H1 (cell line): Measurements from ENCODE around the gene CHST11. TPM values are rescaled to one million over a fixed set of nuclear protein-coding genes. Genes with fewer than 3 reads are reported as not detected.

Experiments
- CTCF ChIA-PET: fragments of 300-600 bp; sonication (Branson Sonifier 250); formaldehyde crosslinking; loops from one replicate; lab custom pipeline; 2021; ENCODE audit not compliant: partially characterized antibody; lab: Charles Lee
- POLR2A ChIA-PET: fragments of 300-600 bp; sonication (Branson Sonifier 250); formaldehyde crosslinking; loops from one replicate; lab custom pipeline; 2021; ENCODE audit warnings: inconsistent platforms; ENCODE audit not compliant: partially characterized antibody; lab: Charles Lee
- DNase-seq, 2 experiments: peaks; one replicate each; pipeline versions ENCODE4 v3.0.0 to v3.0.0-alpha.2; 2010 to 2022; ENCODE audit warnings: low spot score in 2 of 2, low read depth in 1 of 2, mixed read lengths in 1 of 2
- FAIRE-seq: peaks from 2 replicates; lab custom pipeline; 2011; peaks lifted over from hg19 to GRCh38; lab: Jason Lieb, UNC
- H2AFZ ChIP-seq: 2 replicates; pipeline ENCODE4 v1.8.1; 2012; ENCODE audit warnings: low read length, inconsistent platforms
- H2AK5ac ChIP-seq: 2 replicates; pipeline ENCODE4 v1.6.1; 2013; ENCODE audit warnings: low read depth, low read length
- H2BK120ac ChIP-seq: replicated peaks from 2 replicates; pipeline ENCODE3; 2013; ENCODE audit warnings: low read depth, low read length, inconsistent platforms
- H2BK12ac ChIP-seq: 2 replicates; pipeline ENCODE4 v1.6.1; 2013; ENCODE audit warnings: low read depth, low read length
- H2BK15ac ChIP-seq: 2 replicates; pipeline ENCODE4 v1.6.1; 2013; ENCODE audit warnings: low read length
- H2BK20ac ChIP-seq: 2 replicates; pipeline ENCODE4 v1.6.1; 2013; ENCODE audit warnings: low read length
- H2BK5ac ChIP-seq: 2 replicates; pipeline ENCODE4 v1.6.1; 2013; ENCODE audit warnings: low read depth, low read length
- H3K14ac ChIP-seq: 2 replicates; pipeline ENCODE4 v1.6.1; 2013; ENCODE audit warnings: inconsistent platforms; ENCODE audit not compliant: insufficient read length
- H3K18ac ChIP-seq: 2 replicates; pipeline ENCODE4 v1.6.1; 2013; ENCODE audit warnings: low read length; ENCODE audit errors: extremely low read depth
- H3K23ac ChIP-seq: 2 replicates; pipeline ENCODE4 v1.6.1; 2013; ENCODE audit warnings: inconsistent platforms; ENCODE audit not compliant: insufficient read length
- H3K23me2 ChIP-seq: 2 replicates; pipeline ENCODE4 v1.6.1; 2013; ENCODE audit warnings: low read depth, low read length
- H3K27ac ChIP-seq: 2 replicates; pipeline ENCODE4 v1.6.1; 2011; ENCODE audit warnings: low read depth, low read length, inconsistent platforms
- H3K27me3 ChIP-seq, 4 experiments: replicated peaks in 1 of 4; 1 replicate in 1 of 4; 2 replicates in 3 of 4; pipeline versions ENCODE4 v1.6.1 to v1.8.1; 2011 to 2013; ENCODE audit warnings: low read length in 3 of 4, mild to moderate bottlenecking in 3 of 4, inconsistent platforms in 2 of 4, mixed read lengths in 2 of 4, moderate library complexity in 1 of 4; ENCODE audit not compliant: control insufficient read depth in 3 of 4, insufficient read depth in 3 of 4; ENCODE audit errors: extremely low read depth in 1 of 4
- H3K36me3 ChIP-seq, 4 experiments: 2 replicates each; pipeline versions ENCODE4 v1.6.1 to v1.8.1; 2011 to 2013; ENCODE audit warnings: mild to moderate bottlenecking in 4 of 4, low read length in 3 of 4, moderate library complexity in 2 of 4, control low read depth in 1 of 4, inconsistent platforms in 1 of 4; ENCODE audit not compliant: insufficient read depth in 4 of 4, control insufficient read depth in 2 of 4
- H3K4ac ChIP-seq: replicated peaks from 2 replicates; pipeline ENCODE3; 2013; ENCODE audit warnings: low read length, low read depth, mixed read lengths, inconsistent platforms; ENCODE audit not compliant: insufficient read length
- H3K4me1 ChIP-seq, 4 experiments: replicated peaks in 1 of 4; 1 replicate in 1 of 4; 2 replicates in 3 of 4; pipeline versions ENCODE4 v1.6.1 to v1.8.1; 2011 to 2013; ENCODE audit warnings: low read length in 3 of 4, inconsistent platforms in 2 of 4, mixed read lengths in 1 of 4; ENCODE audit not compliant: insufficient read depth in 4 of 4, control insufficient read depth in 3 of 4
- H3K4me2 ChIP-seq, 2 experiments: 2 replicates each; pipeline versions ENCODE4 v1.6.1 to v1.8.1; 2011 to 2013; ENCODE audit warnings: low read depth in 2 of 2, low read length in 2 of 2, control low read depth in 1 of 2, inconsistent platforms in 1 of 2, mild to moderate bottlenecking in 1 of 2; ENCODE audit not compliant: insufficient read depth in 1 of 2
- H3K4me3 ChIP-seq, 4 experiments: fragments of 200-600, 300-600 bp in 1 of 4; sonication (generic), shearing (Covaris generic), sonication (Bioruptor Twin) in 1 of 4; 2 replicates each; pipeline versions ENCODE4 v1.5.1 to v1.8.1; 2011 to 2016; ENCODE audit warnings: low read length in 4 of 4, low read depth in 3 of 4, control low read depth in 2 of 4, inconsistent platforms in 2 of 4, mild to moderate bottlenecking in 2 of 4, mixed read lengths in 1 of 4, moderate library complexity in 1 of 4; ENCODE audit not compliant: insufficient read depth in 2 of 4; ENCODE audit errors: extremely low read depth in 1 of 4
- H3K56ac ChIP-seq: replicated peaks from 2 replicates; pipeline ENCODE3; 2013; ENCODE audit warnings: low read depth, mild to moderate bottlenecking, mixed read lengths, low read length, inconsistent platforms; ENCODE audit not compliant: insufficient read length
- H3K79me1 ChIP-seq: 2 replicates; pipeline ENCODE4 v1.6.1; 2013; ENCODE audit warnings: low read depth, low read length, control low read depth
- H3K79me2 ChIP-seq, 2 experiments: 2 replicates each; pipeline versions ENCODE4 v1.6.1 to v1.8.1; 2012 to 2013; ENCODE audit warnings: low read length in 2 of 2, mild to moderate bottlenecking in 2 of 2, inconsistent platforms in 1 of 2; ENCODE audit not compliant: insufficient read depth in 2 of 2, control insufficient read depth in 1 of 2
- H3K9ac ChIP-seq, 4 experiments: replicated peaks in 1 of 4; 1 replicate in 1 of 4; 2 replicates in 3 of 4; pipeline versions ENCODE4 v1.6.1 to v1.8.1; 2011 to 2013; ENCODE audit warnings: low read depth in 3 of 4, low read length in 3 of 4, control low read depth in 2 of 4, mild to moderate bottlenecking in 2 of 4, moderate library complexity in 2 of 4, inconsistent platforms in 1 of 4; ENCODE audit errors: extremely low read depth in 1 of 4
- H3K9me3 ChIP-seq, 2 experiments: 2 replicates each; pipeline versions ENCODE4 v1.6.1 to v1.8.1; 2012 to 2013; ENCODE audit warnings: mild to moderate bottlenecking in 2 of 2, moderate library complexity in 2 of 2, control low read depth in 1 of 2, inconsistent platforms in 1 of 2, low read depth in 1 of 2, low read length in 1 of 2, mixed read lengths in 1 of 2; ENCODE audit not compliant: insufficient read depth in 2 of 2
- H4K20me1 ChIP-seq, 2 experiments: replicated peaks in 1 of 2; 2 replicates each; pipeline versions ENCODE3 to v1.8.1; 2011 to 2013; ENCODE audit warnings: inconsistent platforms in 2 of 2, low read length in 2 of 2, mild to moderate bottlenecking in 1 of 2; ENCODE audit not compliant: insufficient read depth in 2 of 2, control insufficient read depth in 1 of 2
- H4K5ac ChIP-seq: 2 replicates; pipeline ENCODE4 v1.6.1; 2013; ENCODE audit warnings: low read length, low read depth, mixed read lengths, inconsistent platforms; ENCODE audit not compliant: insufficient read length
- H4K8ac ChIP-seq: 2 replicates; pipeline ENCODE4 v1.8.0; 2013; ENCODE audit warnings: mild to moderate bottlenecking, moderate library complexity, low read length, inconsistent platforms; ENCODE audit not compliant: insufficient read depth; ENCODE audit errors: extremely low read depth
- H4K91ac ChIP-seq: replicated peaks from 2 replicates; pipeline ENCODE3; 2013; ENCODE audit warnings: low read length, mixed read lengths, inconsistent platforms; ENCODE audit not compliant: insufficient read length
- FOSL1 ChIP-seq: IDR thresholded peaks from 2 replicates; pipeline ENCODE4 v1.6.1; 2011; ENCODE audit warnings: mild to moderate bottlenecking, low read depth, low read length, moderate library complexity; ENCODE audit not compliant: insufficient read depth
- KDM1A ChIP-seq: fragments of 200-600, 300-600 bp; sonication (generic); IDR thresholded peaks from 2 replicates; pipeline ENCODE4 v1.7.1; 2016; ENCODE audit warnings: mild to moderate bottlenecking, low read length, borderline replicate concordance
- MAFK ChIP-seq: IDR thresholded peaks from 2 replicates; pipeline ENCODE4 v1.6.1; 2012; ENCODE audit warnings: low read depth, mild to moderate bottlenecking, improper control_type of control experiment, low read length
- WGBS, 2 experiments: shearing (Covaris generic) in 1 of 2; methylation state at CpG; one replicate each; pipeline versions ENCODE4 v1.1.6 to v1.1.7; 2013 to 2015; ENCODE audit warnings: low lambda C conversion rate in 2 of 2, mixed read lengths in 2 of 2, inconsistent platforms in 1 of 2, low coverage in 1 of 2, missing lambda C conversion rate in 1 of 2; ENCODE audit not compliant: insufficient replicate concordance in 2 of 2, insufficient coverage in 1 of 2, insufficient read length in 1 of 2; ENCODE audit errors: extremely low coverage in 1 of 2, missing lambda C conversion rate in 1 of 2; 5-methylcytosine and 5-hydroxymethylcytosine counted together
- polyA plus RNA-seq, 7 experiments: library from polyadenylated mRNA; depleted of rRNA in 3 of 7; stranded (reverse) in 5 of 7; unstranded in 2 of 7; fragments of >200 nt in 5 of 7; fragments of 200-250 nt in 2 of 7; gene quantifications; 1 replicate in 5 of 7; 2 replicates in 1 of 7; 4 replicates in 1 of 7; pipeline versions ENCODE4 v1.2.1 to v1.2.3, GENCODE V29; 2011 to 2013; ENCODE audit warnings: missing spikeins in 2 of 7, mixed read lengths in 2 of 7
- total RNA-seq: library from RNA; stranded (reverse); fragmentation: NEBNext Ultra II Directional; extraction: Animal tissue kit (Norgen Biotek cat#: 25700); gene quantifications from 2 replicates; pipeline ENCODE4 v1.2.1, GENCODE V29; 2021

CHST11 gene
- total and polyA plus RNA-seq, 2 of the 8 experiments (the other 6 are each of a cell fraction or from before 2014, with no cell fraction given), result 14.4 to 20.8 TPM

- Histone ChIP-seq H3K4me1 (peaks cover 0 to 6% (median 4%) of the 10 kb centered on the region in 4 experiments; a peak in 5 of 7 replicates), H2BK120ac (no peak overlapping the region), H3K9me3 (no peaks in the 10 kb centered on the region), H3K56ac (no peak overlapping the region), H3K9ac (no peak overlapping the region), H3K4me3 (no peak overlapping the region), H3K4me2 (no peak overlapping the region), H3K14ac (no peak overlapping the region), H3K36me3 (no peaks in the 10 kb centered on the region), H3K23ac (no peak overlapping the region), H2AFZ (no peak overlapping the region), H3K4ac (no peak overlapping the region)
- 85% methylated on average over 12 of the region's 12 CpGs; no CpG with 5 or more reads in 1 of the 2 experiments for WGBS, 2 experiments
- FAIRE-seq, result no peak
- POLR2A ChIA-PET, result no interaction called here
- TF ChIP-seq FOSL1, result no peak
- no peak for TF ChIP-seq MAFK
- TF ChIP-seq KDM1A, result peak; percentile 46; the same call in 1 of the 2 replicates
- TF ChIP-seq, all 59 proteins: peak for 1
- Histone ChIP-seq H3K79me2 (0 out of 4 replicates have a peak, but pooled peaks cover 0 to 2% of the 10 kb centered on the region in 2 experiments), H2BK5ac (no peak overlapping the region), H4K20me1 (no peaks in the 10 kb centered on the region), H4K91ac (no peak overlapping the region), H4K5ac (no peak overlapping the region), H2BK15ac (no peak overlapping the region), H2AK5ac (no peak overlapping the region), H3K27me3 (no peaks in the 10 kb centered on the region), H4K8ac (no peak overlapping the region), H3K79me1 (0 out of 2 replicates have a peak, but pooled peaks cover 4% of the 10 kb centered on the region), H2BK20ac (no peak overlapping the region), H3K18ac (no peak overlapping the region), H2BK12ac (no peak overlapping the region), H3K27ac (no peak overlapping the region), H3K23me2 (peaks cover 1% of the 10 kb centered on the region; the same call in 1 of the 2 replicates)
- CTCF ChIA-PET, result interaction anchor here (1.5 kb wide), 1 partner anchor 14 kb away, joined by 3 read pairs; no protein-coding TSS in a partner anchor
- no peak for DNase-seq
Measured at GRCh38 chr12:104596134-104596799, 139.5 kb downstream of the CHST11 start.
